Measurements from ENCODE around the gene CEP57L1. TPM values are rescaled to one million over a fixed set of nuclear protein-coding genes. Genes with fewer than 3 reads are reported as not detected.

CEP57L1 gene
- total and polyA plus RNA-seq, 9 of the 15 experiments (the other 6 are each of a cell fraction or from before 2014, with no cell fraction given): 39.4 to 88.6 (median 61.8) TPM

- TF ChIP-seq NFE2L1 (tag; IDR thresholded peaks at IDR 0.05; ENCODE audit: borderline replicate concordance, low read depth) (no peak), MED1 (CRISPR knock-in tag; IDR thresholded peaks at IDR 0.05; ENCODE audit: borderline replicate concordance) (no peak), CREB1 (IDR thresholded peaks at IDR 0.05) (peak; percentile 97), CREB1 (CRISPR knock-in tag; IDR thresholded peaks at IDR 0.05) (peak; percentile 98), DIDO1 (tag; IDR thresholded peaks at IDR 0.05; ENCODE audit: low read depth) (peak; percentile 89), RBM25 (IDR thresholded peaks at IDR 0.05; ENCODE audit: low read depth, low read length, severe bottlenecking) (no peak), E2F6 (IDR thresholded peaks at IDR 0.05; ENCODE audit: borderline replicate concordance in 1 of 2, extremely low read depth in 1 of 2, insufficient read depth in 1 of 2, insufficient read length in 1 of 2, low read depth in 1 of 2, low read length in 1 of 2, poor library complexity in 1 of 2, severe bottlenecking in 1 of 2) (peak in 1 of 2 experiments; percentile 54), ELK1 (CRISPR knock-in tag; IDR thresholded peaks at IDR 0.05) (no peak), GTF2B (IDR thresholded peaks at IDR 0.05; ENCODE audit: extremely low read depth, insufficient read length) (no peak), CEBPZ (IDR thresholded peaks at IDR 0.05; ENCODE audit: borderline replicate concordance, low read depth, low read length) (no peak), CEBPB (tag; IDR thresholded peaks at IDR 0.05) (no peak), GTF2E2 (tag; IDR thresholded peaks at IDR 0.05) (no peak; the same call in 1 of the 2 replicates), THAP12 (CRISPR knock-in tag; IDR thresholded peaks at IDR 0.05) (no peak), RFX7 (CRISPR knock-in tag; IDR thresholded peaks at IDR 0.05) (no peak), RUNX1 (IDR thresholded peaks at IDR 0.05; ENCODE audit: low read depth) (no peak), ZNF263 (CRISPR knock-in tag; IDR thresholded peaks at IDR 0.05; ENCODE audit: borderline replicate concordance) (no peak), ZNF584 (CRISPR knock-in tag; IDR thresholded peaks at IDR 0.05; ENCODE audit: low read depth) (no peak)
Observed at GRCh38 chr6:109095036-109095834, at the start of gene CEP57L1 (continued).
